ENCODE results near the gene TBC1D3B. TPM values are rescaled to one million over a fixed set of nuclear protein-coding genes. Genes with fewer than 3 reads are reported as not detected.
A peak's percentile ranks its signal among the peaks of the same experiment; 100 is the strongest.

TBC1D3B gene
- total and polyA plus RNA-seq, 7 donors: 1.1 to 5.0 (median 2.7) TPM; not detected in 2

DNA sequence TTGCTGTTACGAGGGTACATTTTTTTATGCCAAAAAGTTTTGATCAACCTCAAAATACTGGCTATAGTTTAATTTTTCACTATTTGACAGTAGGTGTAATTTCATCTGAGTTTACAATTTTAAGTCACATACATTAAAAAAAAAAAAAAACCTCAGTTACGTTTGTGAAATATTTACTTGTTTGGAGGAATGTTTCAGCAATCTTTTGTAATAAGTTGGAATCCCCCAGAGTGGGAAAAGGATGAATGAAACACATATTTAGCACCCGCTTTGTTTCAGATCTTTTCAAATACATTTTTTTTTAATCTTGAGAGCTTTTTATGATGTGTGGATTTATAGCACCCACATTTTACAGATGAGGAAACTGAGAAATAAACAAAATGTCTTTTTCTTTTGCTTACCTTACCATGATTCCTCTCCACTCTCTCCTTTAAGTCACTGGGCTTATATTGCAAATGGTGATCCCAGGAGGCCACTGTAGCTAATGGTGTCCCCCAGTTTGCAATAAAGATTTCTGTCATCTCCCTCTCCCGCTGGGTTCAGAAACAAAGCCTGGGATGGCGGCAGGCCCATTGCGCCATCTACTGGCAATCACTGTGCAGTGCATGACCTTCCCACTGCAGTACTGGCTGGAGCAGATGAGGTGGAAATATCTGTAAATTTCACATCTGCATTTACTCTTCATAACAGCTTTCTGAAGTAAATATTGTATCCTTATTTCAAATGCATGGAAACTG, 27.7 kb downstream of the TBC1D3B start:
- intact Hi-C loops (cut with DNase I): loop anchor here (1.0 kb wide), 1 partner anchor 179 kb away; no protein-coding TSS in a partner anchor
- peak overlapping the region in 1 of 4 donors; percentile 47 for H3K27ac ChIP-seq
- WGBS, 2 donors: 36 to 38% methylated on average over 6 of the region's 6 CpGs
- H3K36me3 ChIP-seq: no peaks in the 10 kb centered on the region
- TF ChIP-seq POLR2A (IDR thresholded peaks at IDR 0.05) (no peak), EP300 (IDR thresholded peaks at IDR 0.05) (no peak), POLR2AphosphoS5 (IDR thresholded peaks at IDR 0.05) (no peak)
- TF ChIP-seq, protein P1, sequence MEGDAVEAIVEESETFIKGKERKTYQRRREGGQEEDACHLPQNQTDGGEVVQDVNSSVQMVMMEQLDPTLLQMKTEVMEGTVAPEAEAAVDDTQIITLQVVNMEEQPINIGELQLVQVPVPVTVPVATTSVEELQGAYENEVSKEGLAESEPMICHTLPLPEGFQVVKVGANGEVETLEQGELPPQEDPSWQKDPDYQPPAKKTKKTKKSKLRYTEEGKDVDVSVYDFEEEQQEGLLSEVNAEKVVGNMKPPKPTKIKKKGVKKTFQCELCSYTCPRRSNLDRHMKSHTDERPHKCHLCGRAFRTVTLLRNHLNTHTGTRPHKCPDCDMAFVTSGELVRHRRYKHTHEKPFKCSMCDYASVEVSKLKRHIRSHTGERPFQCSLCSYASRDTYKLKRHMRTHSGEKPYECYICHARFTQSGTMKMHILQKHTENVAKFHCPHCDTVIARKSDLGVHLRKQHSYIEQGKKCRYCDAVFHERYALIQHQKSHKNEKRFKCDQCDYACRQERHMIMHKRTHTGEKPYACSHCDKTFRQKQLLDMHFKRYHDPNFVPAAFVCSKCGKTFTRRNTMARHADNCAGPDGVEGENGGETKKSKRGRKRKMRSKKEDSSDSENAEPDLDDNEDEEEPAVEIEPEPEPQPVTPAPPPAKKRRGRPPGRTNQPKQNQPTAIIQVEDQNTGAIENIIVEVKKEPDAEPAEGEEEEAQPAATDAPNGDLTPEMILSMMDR (IDR thresholded peaks at IDR 0.05): peak; percentile 58 to 99 (median 98)
- peaks cover 0 to 12% (median 7%) of the 10 kb centered on the region in 4 donors for H3K4me1 ChIP-seq
- H3K9me3 ChIP-seq: no peaks in the 10 kb centered on the region
- H3K4me3 ChIP-seq: no peak overlapping the region
- DNase-seq: peak; percentile 76
- H3K27me3 ChIP-seq: peaks cover 0 to 13% (median 0%) of the 10 kb centered on the region in 3 donors

DNA sequence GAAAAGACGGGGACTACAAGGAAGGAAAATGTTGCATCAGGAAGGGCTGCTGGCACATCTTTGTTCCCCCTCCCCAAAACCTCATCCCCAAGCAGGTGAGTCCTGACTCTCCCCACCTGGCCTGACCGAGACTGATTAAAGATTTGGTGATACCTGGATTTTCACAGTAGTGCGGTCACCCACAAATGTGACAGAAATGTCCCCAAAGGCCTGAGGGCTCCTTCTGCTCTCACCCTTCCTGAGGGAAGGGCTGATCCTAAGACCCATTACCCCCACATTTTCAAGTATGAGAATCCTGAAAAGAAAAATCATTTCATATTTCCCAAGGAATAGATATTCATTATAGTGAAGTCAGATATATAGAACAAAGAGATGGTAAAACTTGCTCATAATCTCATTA, 28.8 kb downstream of the TBC1D3B start:
- TF ChIP-seq EP300 (IDR thresholded peaks at IDR 0.05): no peak
- intact Hi-C loops (cut with DNase I): no loop called here

DNA sequence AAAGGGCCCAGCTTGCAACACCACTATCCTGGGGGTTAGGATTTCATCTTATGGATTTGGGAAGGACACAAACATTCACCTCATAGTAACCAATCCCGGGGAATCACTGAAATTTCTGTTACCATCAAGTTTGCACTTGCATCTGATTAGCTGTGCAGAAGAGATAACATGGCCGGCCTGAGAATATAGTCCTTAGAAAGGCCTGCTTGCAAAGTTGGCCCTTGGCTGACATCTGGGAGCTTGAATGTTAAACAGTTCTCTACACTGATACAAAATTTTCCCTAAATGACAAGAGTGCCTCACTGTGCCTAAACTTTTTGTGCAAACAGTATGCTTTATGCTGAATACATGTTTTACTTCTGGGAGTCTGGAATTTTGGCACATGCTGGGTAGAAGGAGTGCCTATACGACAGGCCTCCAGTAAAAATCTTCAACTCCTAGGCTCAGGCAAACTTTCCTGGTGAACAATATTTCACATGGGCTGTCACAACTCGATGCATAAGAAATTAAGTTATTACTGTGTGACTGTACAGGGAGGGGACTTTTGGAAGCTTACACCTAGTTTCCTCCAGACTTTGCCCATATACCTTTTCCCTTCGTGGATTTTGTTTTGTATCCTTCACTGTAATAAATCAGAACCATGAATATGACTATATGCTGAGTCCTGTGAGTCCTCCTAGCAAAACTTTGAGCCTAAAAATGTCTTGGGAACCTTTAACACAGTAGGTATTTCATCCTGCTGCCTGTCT, 31.3 kb downstream of the TBC1D3B start:
- WGBS, 2 donors: 31 to 75% methylated on average over 5 of the region's 5 CpGs

More for the DNA sequence above, 28.8 kb downstream of the TBC1D3B start:
- WGBS, 2 donors: 78 to 92% methylated on average over 3 of the region's 3 CpGs
- no peak overlapping the region for H3K4me3 ChIP-seq
- no peaks in the 10 kb centered on the region for H3K9me3 ChIP-seq
- H3K27ac ChIP-seq: no peak overlapping the region
- no peaks in the 10 kb centered on the region for H3K36me3 ChIP-seq
- H3K27me3 ChIP-seq: peaks cover 0 to 4% (median 0%) of the 10 kb centered on the region in 3 donors
- H3K4me1 ChIP-seq: peaks cover 0 to 12% (median 7%) of the 10 kb centered on the region in 4 donors
- DNase-seq: no peak

DNA sequence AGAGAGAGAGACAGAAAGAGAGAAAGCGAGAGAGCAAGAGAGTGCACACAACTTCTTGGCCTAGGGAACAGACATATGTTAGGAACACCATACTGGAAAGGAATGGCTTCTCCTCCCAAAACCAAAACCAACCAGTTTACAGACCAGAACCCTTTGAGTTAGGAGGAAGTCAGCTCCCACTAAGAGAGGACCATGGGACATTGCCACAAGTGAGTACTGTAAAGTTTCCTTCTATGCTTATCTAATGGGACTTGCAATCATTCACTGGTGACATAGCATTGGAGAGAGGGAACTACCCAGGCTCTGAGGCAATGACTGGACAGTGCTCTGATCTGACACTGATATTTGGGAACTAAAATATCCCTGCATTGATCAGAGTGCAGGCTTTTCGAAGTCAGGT, 32.4 kb downstream of the TBC1D3B start:
- DNase-seq: no peak
- no peak overlapping the region for H3K4me3 ChIP-seq
- H3K27me3 ChIP-seq: peaks cover 0 to 4% (median 0%) of the 10 kb centered on the region in 3 donors
- TF ChIP-seq, protein P1 (IDR thresholded peaks at IDR 0.05): no peak
- TF ChIP-seq POLR2AphosphoS5 (IDR thresholded peaks at IDR 0.05) (no peak), EP300 (IDR thresholded peaks at IDR 0.05) (no peak), POLR2A (IDR thresholded peaks at IDR 0.05) (no peak)
- no peaks in the 10 kb centered on the region for H3K9me3 ChIP-seq
- intact Hi-C loops (cut with DNase I): no loop called here
- H3K4me1 ChIP-seq: peaks cover 0 to 3% (median under 1%) of the 10 kb centered on the region in 4 donors
- 96 to 99% methylated on average over 2 of the region's 2 CpGs for WGBS, 2 donors
- H3K27ac ChIP-seq: no peak overlapping the region
- H3K36me3 ChIP-seq: no peaks in the 10 kb centered on the region

More for the DNA sequence above, 31.3 kb downstream of the TBC1D3B start:
- no peaks in the 10 kb centered on the region for H3K36me3 ChIP-seq
- TF ChIP-seq EP300 (IDR thresholded peaks at IDR 0.05): no peak
- H3K27ac ChIP-seq: no peak overlapping the region
- no peak overlapping the region for H3K4me3 ChIP-seq
- intact Hi-C loops (cut with DNase I): no loop called here
- no peak for DNase-seq
- no peaks in the 10 kb centered on the region for H3K9me3 ChIP-seq
- peaks cover 0 to 12% (median 7%) of the 10 kb centered on the region in 4 donors for H3K4me1 ChIP-seq
- H3K27me3 ChIP-seq: no peaks in the 10 kb centered on the region

DNA sequence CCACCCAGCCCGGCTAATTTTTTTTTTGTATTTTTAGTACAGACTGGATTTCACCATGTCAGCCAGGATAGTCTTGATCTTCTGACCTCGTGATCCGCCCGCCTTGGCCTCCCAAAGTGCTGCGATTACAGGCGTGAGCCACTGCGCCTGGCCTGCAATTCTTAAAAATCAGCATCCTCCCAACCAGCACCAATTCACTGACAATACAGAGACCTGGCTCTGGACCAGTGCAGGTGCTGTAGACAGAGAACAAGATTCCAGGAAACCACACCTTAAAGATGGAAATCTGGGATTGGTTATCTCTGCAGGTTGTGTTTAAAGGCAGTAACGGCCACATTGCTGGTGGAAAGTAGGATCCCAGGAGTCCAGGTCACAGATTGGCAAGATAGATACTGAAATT, 33.6 kb downstream of the TBC1D3B start:
- H3K27me3 ChIP-seq: peaks cover 0 to 15% (median 0%) of the 10 kb centered on the region in 3 donors
- no peak overlapping the region for H3K27ac ChIP-seq
- H3K4me3 ChIP-seq: no peak overlapping the region
- H3K36me3 ChIP-seq: no peaks in the 10 kb centered on the region
- H3K9me3 ChIP-seq: no peaks in the 10 kb centered on the region
- H3K4me1 ChIP-seq: no peaks in the 10 kb centered on the region
- intact Hi-C loops (cut with DNase I): no loop called here
- DNase-seq: no peak
- WGBS, 2 donors: 45 to 85% methylated on average over 8 of the region's 8 CpGs
- TF ChIP-seq, protein P1 (IDR thresholded peaks at IDR 0.05): no peak
- TF ChIP-seq EP300 (IDR thresholded peaks at IDR 0.05) (no peak), POLR2A (IDR thresholded peaks at IDR 0.05) (no peak), POLR2AphosphoS5 (IDR thresholded peaks at IDR 0.05) (no peak)
